ENCODE measurements around the gene AGPAT2.

The AGPAT2 gene

DNA sequence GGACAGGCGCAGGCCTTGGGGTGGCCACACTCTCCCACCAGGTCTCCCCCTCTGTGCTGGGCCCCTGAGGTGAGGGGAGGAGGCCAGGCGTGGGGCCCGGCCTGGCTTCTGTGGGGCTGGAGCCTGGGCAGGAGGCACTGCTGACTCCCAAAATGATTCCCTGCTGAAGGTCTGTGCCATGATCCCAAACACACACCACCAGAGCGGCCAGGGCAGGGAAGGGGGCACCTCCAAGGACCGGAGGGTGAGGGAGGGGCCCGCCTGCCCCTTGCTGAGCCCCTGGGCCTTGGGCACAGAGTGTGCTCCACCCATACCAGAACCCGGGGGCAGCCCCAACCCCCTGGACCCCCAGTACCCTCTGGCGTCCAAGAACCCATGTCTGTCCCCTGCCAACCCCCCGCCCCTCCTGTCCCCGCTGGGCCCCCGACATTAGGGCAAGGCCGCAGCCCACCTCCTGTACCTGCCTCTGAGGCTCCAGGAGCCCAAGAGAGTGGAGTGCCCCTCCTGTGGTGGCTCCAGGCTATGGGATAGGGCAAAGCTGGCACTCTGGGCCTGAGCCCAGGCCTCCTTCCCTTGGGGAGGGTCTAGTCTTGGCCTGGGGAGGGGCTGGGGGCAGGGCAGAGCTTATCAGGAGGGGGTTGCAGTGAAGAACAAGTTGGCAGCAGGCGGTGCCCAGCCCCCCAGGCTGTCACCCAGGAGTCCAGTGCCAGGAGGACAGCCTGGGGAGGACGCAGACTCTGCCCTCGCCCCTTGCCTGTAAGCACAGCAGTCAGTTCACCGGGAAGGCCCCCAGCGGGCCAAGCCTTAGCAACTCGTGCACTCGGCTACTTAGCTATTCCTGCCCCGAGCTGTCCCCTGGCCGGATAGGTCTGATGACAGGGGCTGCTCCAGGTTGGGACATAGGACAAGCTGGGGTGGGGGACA, 27.1 kb downstream of the AGPAT2 start:
- DNase-seq: no peak

DNA sequence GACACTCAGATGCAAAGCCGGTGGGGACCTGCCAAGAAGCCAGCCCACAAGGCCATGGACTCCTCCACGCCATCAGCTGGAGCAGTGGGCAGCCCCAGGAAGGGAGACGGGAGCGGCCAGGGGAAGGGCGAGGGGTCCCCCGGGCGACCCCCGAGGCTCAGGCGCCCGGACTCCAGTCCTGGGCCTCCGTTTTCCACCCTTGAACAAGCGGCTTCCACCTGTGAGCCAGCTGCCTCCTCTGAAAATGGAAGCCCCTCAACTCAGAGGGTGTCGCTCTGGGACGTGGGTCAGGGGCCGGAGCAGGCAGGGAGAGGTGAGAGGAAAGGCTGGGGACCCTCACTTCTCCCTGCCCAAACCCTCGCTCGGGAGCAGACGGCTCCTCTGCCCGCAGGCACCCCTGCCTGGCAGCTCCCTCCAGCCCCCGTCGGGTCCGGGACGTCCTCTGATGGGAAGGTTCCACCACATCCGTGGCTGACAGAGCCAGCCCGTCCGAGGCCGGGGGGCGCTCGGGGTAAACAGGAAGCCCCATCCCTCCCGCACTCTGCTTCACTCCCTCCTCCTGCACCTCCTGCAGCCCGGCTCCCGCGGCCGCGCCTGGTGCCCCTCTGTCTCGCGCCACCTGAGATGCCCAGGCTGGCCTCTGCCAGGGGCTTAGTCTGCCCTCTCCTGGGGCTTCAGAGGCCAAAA, 28.3 kb downstream of the AGPAT2 start:
- no peak for DNase-seq

DNA sequence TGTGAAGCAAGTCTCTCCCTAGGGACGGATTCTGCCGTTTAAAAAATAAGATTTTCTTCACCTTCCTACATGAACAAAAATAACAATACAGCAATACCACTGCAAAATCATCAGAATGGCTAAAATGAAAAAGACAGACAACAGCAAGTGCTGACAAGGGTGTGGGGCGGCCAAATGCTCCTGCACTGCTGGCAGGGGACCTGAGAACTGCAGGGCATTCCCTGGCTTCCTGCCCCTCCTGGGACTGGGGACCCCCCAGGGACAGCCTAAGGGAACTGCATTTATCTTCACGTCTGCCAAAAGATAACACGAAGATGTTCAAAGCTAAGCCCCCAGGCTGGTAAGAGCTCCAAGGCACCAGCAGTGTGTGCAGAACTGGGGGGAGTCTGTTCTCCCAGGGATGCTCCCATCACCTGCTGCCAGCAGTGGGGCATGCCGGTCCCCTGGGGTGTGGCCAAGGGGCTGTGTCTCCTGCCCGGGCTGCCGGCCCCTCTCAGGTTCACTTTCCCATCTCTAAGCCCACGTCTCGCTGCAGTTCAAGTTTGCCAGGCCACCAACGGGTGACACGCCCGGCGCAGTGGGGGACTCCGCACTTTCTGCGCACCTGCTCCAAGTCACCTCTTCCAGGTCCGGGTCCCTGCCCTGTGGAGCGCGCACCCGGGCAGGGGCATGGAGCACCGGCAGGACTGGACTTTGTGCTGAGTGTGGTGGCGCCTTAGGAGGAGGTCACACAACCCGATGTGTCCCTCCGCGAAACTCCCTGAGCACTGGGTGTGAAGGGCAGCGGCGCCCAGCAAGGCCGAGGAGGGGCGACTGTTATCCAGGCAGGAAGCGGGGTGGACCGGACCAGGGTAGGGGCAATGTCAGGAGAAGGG, 29.0 kb downstream of the AGPAT2 start:
- no peak for DNase-seq

DNA sequence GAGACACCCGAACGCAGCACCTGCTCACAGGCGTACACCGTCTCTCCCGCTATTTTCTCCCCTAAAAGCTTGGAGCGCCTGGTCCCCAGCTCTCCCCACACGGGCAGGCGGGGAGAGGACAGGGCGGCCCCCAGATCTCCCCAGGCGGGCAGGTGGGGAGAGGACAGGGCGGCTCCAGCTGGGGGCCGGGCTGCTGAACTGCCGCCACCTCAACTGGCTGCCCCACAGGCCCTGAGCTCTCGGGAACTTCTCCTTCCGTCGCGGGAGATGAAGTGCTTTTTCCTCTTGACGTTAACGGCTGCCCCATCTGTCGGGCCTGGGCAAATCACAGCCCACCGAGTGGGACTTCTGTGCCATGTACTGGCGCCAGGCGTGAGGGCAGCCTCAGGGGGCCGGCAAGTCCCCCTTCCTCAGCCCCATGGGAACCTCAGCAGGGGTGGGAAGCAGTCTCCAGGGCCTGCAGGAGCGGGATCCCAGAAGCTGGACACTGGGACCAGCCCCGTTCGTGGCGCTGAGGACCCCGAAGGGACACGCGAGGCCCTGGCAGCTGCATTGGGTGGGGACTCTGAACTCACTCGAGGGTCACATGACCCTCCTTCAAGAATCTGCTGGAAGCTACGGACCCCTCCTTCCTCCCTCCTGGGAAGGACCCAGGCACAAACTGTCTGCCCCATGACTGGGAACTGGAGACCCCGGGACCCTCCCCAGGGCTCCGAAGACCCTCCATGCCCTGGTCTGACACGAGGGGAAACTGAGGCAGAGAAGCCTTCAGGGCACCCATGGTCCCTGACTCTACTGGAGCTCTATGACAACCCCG, 30.3 kb downstream of the AGPAT2 start:
- no peak for DNase-seq

DNA sequence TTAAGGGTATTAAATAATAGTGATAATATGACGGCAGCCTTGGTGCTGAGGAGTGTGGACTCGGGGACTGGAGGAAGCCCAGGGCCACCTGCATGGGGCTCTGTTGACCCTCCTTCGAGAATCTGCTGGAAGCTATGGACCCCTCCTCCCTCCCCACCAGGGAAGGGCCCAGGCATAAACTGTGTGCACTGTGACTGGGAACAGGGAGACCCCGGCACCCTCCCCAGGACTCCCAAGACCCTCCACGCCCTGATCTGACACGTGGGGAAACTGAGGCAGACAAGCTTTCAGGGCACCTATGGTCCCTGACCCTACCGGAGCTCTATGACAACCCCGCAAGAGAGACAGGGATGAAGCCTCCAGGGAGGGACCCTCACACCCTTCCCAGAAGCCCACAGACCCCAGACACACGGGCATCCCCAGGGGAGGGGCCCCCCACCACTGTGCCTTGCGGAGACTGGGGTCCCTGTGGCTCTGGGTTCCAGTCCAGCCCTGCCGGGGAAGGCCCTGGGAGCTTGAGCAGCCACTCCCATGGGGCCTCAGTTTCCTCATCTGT, 31.0 kb downstream of the AGPAT2 start:
- no peak for DNase-seq

DNA sequence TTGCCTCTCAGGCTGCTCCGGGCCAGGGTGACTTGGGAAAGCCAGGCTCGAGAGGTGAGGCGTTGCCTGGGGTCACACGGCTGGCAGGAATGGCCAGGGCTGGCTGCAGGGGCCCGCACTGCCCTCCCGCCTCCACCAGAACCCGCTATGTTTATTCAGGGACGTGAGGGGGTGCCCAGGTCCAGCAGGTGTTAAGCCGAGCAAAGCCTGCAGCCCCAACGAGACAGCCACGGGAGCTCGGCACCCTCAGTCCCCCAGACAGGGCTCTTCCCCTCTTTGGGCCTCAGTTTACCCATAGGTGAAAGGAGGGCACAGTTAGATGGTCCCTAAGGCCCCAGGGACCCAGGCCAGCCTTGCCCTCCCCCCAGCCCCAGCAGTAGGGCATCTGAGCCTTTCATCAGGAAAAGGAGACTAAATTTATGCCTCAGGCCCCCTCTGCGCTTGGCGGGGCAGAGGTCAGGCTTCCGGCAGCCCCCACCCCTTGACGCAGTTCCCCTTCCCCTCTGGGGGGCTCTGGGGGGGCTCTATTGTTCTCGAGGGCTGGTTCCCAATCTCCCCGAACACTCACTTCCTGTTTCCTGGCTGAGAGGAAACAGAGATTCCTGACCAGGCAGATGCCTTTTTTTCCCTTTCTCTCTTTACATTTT, 31.6 kb downstream of the AGPAT2 start:
- DNase-seq: no peak

DNA sequence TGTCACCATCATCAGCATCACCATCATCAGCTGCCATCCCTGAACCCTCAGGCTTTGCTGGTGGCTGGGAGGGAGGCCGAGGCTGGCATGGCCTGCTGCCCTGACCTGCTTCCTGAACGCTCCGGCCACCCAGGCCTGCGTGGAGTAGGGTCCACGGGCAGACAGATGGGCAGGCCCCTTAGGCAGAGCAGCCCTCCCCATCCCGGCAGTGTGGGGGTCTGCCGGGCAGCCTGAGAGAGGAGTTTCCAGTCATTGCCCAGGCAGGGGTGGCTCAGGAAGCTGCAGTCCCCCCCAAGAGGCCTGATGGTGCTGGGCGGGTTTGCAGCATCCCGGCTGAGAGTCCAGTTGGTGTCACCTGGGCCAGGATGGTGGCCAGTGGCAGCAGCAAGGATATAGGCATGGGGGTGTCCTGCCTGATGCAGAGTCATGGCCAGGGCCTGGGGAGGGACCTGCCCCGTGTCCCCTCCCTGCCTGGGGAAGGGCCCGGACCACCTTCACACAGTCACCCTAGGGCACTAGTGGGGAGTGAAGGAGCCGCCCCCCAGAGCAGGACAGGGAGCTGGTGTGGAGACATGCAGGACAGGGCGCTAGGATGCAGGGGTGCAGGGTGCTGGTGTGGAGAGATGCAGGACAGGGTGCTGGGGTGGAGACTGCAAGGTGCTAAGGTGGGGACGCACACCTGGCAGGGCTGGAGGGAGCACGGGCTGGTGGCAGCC, 32.3 kb downstream of the AGPAT2 start:
- no peak for DNase-seq

DNA sequence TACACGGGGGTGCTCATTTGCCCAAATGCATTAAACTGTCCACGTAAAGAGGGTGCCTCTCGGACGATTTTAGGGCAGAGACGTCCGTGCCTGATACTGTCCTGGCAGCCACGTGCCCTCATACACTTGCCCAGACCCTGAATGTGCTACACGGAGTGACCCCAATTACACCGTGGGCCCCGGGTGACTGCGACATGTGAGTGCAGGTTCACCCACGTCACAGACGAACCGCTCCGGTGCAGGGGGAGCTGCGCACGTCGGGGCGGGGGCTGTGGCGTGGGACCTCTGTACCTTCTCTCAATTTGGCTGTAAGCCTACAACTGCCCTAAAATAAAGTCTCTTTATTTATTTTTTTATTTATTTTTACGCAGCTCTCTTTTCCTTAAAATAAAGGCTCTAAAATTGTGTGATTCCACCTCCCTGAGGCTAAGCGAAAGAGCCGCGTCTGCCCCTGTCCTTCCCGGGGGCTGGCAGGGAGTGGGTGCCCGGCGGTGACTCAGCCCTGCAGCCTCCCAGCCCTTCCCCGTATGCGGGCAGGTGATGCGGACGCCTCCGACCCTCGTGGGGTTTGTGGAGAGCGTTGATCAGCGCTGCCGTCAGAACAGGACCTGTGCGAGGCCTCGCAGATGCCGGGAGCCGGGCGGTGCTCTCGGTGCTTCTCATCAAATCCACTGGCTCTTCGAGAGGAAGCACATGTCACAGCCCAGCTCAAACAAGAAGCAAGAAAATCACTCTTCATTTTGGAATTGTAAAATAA, 33.8 kb downstream of the AGPAT2 start:
- DNase-seq: no peak

DNA sequence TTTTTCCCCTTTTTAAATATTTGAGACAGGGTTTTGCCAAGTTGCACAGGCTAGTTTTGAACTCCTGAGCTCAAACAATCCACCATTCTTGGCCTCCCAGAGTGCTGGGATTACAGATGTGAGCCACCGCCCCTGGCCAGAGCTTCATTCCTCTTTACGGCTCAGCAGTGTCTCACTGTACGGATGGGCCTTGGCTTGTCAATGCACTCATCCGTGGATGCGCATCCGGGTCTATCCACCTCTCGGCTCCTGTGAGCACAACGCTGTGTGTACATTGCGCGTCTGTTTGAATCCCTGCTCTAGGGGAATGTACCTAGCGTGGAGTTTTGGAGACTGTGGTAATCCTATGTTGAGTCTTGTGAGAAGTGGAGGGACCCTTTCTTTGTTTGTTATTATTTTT, 35.4 kb downstream of the AGPAT2 start:
- DNase-seq: no peak

DNA sequence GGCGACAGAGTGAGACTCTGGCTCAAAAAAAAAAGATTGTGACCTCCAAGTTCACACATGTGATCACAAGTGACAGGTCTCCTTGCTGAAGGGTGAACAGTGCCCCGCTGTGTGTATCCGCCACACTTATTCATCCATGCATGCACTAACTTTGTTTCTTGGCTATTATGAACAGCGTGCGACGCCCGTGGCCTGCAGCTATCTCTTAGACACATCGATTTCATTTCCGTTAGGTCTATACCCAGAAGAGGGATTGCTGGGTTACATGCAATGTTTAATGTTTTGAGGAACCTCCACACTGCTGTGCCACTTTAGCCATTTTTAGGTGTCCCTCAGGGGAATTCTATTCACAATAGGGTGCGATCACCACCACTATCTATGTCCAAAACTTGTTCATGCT, 36.6 kb downstream of the AGPAT2 start:
- no peak for DNase-seq

DNA sequence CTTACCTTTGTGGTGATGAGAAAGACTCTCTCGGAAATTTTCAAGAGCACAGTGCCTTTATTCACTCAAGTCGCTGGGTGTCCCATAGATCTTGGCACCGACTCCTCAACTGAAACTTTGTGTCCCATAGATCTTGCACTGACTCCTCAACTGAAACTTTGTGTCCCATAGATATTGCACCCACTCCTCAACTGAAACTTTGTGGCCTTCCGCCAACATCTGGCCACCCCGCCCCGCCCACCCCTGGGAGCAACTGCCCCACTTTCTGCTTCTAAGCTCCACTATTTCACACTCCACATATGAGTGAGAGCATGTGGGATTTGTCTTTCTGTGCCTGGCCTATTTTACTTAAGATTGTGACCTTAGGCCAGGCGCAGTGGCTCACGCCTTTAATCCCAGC, 37.2 kb downstream of the AGPAT2 start:
- DNase-seq: no peak

DNA sequence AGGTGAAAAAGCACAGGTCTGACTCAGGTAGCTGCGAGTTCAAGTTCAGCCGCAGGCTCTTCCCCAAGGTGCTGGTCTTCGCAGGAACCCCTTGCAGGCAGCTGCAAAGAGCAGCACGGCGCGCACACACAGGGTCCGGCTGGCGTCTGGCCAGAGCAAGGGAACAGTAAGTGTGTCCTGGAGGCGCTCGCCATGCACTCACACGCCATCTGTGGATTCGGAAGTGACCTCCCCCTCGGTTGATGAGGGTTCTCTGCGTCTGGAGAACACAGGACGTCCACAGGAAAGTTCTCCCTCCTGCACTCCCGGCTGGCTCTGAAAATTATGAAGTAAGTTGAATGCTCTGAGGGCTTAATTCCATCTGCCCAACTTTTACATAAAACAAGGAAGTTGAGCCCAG, 38.5 kb downstream of the AGPAT2 start:
- DNase-seq: no peak

DNA sequence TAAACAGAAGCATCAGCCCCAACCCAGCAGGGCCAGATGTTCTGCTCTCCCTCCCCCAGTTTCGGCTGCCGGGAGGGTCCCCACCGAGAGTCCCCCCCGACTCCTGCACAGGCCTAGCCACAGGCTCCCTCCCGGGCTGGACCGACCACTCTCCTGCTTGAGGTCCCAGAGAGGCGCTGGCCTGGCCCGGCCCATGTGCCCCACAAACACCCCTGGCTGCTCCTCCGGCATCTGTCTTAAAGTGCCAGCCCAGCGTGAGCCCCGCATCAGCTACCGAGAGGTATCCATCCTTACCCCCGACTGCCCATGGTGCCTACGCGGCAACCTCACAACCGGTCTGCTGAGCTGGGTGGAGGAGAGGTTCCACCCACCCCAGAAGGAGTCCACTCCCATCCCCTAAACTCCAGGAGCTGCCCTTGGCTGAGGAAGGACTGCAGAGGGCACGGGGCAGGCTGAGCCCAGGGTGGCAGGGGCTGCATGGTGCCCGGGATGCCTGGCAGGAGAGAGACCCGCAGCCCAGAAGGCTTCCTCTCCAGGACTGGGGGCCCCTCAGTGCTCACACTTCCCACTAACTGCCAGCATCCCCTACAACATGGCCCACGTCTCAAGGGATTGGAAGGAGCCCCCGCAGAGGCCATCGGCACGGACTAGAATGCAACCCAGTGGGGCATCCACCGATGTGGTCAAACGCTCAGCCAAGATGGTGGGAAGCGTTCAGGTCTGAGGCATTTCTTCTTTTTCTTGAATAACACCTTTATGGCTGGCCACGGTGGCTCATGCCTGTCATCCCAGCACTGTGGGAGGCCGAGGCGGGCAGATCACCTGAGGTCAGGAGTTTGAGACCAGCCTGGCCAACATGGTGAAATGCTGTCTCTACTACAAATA, 40.2 kb downstream of the AGPAT2 start:
- DNase-seq: no peak

DNA sequence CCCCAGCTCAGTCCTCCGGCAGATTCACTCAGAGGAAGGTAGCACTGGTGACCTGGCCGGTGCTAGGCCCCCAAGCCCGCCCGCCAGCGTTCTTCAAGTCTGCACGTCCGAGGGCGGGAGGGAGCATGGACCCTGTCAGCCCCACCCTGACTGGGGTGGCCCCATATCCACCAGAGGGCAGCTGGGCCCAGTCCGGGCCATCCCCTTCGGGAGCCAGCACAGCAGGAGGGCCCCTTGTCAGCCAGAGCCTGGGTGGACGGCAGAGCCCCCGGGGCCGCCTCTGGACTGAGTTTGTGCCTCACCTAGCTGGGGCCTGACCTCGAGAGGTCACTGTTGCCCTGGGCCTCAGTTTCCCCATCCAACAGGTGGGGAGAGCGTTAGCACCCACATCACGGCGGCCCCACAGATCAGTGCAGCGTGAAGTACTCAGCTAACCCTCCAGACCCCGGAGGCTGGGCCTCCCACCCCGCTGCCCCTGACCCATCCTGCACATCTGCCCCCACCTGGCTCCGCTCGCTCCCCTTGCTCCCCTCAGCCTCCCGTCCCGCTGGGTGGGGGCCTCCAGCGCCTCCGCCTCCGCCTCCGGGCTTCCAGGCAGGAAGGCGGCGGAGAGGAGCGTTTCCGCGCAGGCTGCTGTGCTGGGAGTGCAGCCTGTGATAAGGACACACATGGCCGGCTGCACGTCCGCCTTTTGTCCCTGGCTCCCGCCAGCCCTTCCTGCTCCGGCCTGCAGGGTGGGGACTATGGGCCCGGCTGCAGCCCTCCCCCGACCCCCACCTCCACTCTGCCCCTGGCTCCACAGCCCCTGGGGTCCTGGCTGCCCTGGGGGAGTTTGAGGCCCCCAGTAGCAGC, 41.1 kb downstream of the AGPAT2 start:
- no peak for DNase-seq

DNA sequence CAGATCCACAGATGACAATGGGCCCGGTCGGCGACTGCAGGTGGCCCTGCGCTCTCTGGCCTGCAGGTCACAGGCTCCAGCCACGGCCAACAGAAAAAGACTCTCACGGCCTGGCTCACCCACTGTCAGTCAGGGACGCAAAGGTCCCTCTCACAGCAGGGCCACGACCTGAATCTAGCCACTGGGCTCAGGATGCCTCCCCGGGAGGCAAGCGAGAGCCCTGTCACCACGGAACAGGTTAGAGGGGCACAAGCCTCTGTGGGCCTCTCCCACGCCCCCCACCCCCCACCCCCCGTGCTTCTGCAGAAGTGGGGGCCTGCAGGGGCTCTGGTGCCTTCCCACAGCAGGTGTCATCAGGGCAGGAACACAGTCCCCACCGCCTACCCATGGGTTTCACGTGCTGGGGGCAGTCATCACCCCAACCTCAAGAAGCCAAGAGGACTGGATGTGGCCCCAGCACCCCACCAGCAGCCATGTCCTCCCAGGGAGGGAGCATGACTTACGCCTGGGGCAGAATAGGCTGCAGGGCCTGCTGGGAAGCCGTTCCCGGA, 41.8 kb downstream of the AGPAT2 start:
- no peak for DNase-seq

DNA sequence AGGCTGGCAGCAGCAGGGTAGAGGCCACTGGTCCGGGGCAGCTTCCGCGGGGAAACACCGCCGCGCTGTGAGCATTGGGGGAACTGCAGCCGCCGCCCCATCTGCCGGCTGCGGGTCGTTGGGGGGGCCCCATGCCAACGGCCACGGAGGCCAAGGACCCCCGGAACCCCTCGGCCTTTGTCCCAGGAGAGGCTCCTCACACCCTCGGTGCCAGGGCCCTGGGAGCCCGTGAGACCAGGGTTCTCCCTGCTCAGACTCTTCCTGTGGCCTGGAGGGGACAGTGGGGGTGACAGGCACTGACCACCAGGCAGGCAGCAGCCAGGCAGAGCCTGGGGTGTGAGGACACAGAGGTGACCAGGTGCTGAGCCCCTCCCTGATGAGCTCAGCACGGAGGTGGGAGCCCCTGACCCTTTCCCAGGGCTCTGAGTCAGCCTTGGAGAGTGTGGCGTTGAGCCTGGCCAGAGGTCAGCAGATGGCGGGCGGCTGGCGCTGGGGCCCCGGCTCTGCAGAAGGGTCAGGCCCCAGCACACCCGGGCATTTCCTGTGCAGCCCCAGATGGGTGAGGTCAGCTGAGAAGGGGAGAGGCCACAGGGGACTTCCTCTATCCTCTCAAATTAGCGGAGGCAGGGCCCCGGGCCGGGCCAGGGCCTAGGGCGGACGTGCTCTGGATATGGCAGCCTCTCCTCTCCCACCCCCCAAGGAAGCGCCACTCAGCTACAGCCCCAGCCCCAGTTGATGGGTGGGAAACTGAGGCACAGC, 42.5 kb downstream of the AGPAT2 start:
- DNase-seq: peak; percentile 71

DNA sequence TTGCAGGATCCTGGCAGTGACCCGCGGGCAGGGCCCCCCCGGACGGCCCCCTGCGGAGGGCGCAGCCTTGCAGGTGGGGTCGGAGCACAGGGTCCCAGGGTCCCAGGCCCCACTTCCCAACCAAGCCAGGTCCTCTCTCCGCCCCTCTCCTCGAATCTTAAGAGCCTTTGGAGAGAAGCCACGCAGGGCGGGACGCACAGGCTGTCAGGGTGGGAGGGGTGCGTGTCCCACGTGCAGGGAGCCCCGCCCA, 43.0 kb downstream of the AGPAT2 start:
- no peak for DNase-seq
